SHP77 treated with DMSO at 0.1 percent for 48 hours (cell line): ENCODE results near the gene ARFGAP3.
A peak's percentile ranks its signal among the peaks of the same experiment; 100 is the strongest.
"Not testable (repeated sequence)": the region's sequence is repeated elsewhere in the genome, so short reads cannot be mapped to it uniquely, and the experiment has no call there.

Experiments
- DNase-seq: peaks from one replicate; lab custom pipeline; 2025; lab: John Stamatoyannopoulos, UW

ARFGAP3 gene

DNA sequence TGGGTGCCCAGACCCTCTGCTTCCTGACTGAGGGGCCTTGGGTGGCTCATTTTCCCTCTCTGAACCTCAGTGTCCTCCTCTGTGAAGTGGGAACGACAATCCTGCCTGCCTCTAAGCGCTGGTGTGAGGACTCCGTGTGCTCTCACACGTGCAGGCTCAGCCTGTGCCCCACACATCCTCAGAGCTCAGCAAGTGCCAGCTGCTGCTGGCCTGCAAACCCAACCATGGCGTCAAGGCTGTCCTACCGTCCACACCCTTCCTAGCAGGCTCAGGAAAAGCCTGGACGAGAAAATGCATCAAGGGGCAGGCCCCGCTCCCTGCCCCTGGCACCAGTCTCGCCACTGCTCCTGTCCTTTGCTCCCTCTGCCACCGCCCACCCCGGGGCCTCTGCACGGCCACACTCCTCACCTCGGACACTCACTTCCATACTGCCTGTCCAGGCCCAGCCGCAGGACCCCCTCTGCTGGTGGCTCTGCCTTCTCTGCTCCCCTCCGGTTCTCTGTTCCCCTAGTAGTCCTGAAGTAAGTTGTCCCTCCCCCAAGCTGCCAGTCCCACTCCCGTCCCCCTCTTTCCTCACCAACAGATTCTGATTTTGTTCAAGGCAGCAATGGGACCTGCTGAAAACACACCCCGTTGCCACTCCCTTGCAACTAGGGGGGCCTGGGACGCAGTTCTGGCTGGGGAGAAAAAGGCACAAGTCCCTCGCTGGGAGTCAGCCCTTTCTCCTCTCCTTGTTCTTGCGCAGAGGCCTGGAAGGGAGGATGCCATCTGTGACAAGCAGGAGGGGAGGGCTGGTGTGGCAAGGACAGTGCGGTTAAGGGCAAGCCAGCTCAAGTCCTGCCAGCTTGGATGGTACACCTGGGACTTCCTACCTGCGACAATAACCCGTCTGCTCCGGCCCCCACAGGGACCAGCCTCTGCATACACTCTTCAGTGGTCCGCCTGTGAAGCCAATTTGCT is 62.2 kb downstream of the ARFGAP3 start:
- no peak for DNase-seq

DNA sequence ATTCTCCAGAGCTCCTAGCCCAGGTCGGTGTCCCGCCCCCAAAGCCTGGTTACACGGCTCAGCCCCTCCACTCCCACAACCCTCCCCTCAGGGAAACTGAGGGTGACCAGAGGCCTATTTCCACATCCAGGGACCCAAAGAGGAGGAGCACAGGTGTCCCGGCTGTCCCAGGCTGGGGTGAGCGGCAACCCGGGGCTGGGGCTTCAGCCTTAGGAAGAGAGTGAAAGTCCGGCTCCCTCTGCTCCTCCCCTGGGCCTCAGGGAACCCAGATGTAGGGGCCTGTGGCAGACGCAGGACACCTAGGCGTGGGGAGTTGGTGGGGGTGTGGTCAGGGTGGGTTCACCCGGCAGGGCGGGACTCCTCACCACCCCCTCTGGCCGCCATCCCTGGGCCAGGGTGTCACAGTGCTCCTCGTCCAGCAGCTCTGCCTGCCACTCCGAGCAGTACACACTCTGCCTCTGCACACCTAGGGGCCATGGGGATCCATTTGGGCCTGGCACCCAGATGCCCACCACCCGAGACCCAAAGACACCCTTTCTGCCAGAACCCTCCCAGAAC is 63.1 kb downstream of the ARFGAP3 start:
- no peak for DNase-seq

DNA sequence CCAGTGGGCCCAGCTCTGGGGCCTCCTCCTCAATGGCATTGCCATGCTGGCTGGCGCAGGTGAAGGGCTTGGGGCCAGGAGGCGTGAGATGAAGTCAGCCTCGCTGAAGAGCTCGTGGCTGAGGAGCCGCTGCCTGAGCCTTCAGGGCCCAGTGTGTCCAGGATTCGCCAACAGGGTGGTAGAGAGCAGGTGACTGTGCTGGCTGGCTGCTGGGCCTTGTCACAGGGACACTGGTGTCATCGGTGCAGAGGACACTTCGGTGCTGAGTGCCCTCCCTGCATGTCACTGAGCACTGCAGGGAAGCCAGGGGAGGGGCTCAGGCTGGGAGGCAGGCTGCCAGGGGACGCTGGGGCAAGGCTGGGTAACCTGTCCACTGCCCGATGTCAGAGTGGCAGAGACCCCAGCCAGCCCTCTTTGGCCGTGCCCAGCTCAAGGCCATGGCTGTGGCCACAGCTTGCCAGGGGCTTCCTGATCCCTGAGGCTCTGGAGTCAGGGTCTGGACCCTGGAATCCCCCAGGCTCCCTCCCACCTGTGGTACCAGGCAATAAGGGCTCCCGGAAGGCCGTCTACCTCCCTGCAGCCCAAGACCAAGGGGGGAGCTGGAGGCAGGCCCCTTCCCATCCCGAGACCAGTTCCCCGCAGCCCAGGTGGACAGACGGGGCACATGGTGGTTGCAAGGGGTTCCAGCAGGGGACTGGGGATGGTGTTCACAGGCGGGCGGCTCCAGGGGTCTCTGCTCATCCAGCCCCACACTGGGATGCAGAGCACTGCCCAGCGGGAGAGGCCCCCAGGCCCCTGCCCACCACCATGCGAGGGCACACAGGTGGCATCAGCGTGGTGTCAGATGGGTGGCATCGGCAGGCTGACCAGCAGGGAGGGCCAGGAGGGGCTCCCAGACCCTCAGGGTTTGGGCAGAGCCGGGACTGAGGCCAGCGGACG is 63.9 kb downstream of the ARFGAP3 start:
- peak; percentile 33 for DNase-seq

DNA sequence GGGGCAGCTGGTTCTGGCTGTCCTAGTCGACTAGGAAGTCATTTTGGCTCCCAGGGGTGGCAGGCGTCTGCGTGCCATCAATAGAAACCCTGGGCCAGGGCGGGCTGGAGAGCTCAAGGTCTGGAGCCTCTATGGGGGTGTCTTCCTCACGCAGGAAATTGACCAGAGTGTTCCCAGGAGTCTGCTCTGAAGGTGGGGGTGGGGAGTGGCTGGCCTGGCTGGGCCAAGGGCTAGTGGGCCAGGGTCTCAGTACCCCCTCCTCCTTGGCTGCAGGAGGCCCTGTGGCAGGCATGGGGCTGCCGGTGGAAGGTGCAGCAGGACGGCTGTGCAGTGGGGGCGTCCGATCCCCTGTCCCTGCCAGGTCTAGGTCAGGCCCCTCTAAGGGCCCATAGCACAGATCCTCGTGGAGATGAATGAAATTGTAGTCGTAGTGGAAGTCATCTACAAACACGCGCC is 64.6 kb downstream of the ARFGAP3 start:
- no peak for DNase-seq

DNA sequence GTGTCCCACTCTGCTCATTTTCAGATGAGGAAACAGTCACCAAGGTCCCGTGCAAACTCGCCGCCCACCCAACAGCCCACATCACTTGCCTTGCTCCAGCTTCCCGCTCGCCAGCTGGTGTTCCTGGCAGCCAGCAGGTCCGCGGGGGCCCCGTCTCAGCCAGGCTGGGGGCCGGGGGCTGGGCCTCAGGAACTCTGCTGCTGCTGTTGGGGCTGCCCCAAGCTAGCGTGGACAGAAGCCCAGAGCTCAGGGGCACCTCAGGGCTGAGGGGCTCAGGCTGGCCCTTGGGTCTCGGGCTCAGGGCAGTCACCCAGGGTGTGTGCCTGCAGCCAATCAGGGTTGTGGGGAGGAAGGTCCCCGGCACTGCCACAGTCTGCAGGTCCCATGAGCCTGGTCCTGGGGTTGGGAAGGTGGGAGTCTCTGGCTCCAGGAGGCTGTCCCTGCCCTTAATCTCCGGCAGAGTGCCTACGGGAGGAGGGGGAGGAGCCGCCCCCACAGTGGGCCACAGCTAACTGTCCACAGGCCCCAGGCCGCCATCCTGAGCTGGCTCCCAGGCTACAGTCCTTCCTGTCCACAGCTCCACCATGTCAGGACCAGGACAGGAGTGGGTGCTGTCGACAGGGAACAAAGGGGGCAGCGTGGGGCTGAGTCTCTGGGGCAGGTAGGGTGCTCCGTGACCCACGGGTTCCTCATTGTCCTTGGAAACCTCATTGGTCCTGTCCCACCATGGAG is 65.2 kb downstream of the ARFGAP3 start:
- DNase-seq = no peak

DNA sequence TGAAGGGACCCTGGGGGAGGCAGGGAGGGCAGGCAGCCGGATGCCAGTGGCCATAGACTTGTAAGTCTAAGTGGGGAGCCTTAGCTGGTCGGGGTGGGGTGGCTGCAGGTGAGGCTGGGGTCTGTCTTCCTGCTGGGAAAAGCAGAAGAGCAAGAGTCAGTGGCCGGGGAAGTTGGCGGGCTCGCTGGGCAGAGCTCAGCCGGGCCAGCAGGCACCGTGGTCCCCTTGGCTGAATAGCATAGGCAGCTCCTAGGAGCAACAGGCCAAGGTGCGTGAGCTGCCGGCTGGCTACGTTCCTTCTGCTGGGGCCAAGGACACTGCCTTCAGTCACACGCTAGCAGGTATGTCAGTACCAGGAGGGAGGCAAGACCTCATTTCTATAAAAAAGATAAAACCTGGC is 68.6 kb downstream of the ARFGAP3 start:
- DNase-seq = no peak

DNA sequence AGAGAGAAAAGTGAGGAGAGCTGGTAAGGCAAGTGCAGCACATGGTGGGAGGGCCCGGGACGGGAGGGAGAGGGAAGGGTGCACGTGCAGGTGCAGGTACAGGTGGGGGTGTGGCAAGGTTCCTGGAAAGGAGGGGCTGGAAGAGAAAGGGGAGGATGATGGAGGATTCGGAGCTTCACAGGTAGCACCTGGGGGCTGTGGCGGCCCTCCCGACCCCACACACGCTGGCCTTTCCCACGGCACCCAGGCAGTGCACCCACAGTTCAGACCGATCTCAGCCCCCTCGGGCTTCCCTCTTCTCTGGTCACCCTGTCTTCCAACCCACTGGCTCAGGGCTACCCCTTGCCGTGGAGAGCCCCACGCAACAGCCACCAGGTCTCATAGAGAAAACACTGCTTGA is 69.1 kb downstream of the ARFGAP3 start:
- no peak for DNase-seq

DNA sequence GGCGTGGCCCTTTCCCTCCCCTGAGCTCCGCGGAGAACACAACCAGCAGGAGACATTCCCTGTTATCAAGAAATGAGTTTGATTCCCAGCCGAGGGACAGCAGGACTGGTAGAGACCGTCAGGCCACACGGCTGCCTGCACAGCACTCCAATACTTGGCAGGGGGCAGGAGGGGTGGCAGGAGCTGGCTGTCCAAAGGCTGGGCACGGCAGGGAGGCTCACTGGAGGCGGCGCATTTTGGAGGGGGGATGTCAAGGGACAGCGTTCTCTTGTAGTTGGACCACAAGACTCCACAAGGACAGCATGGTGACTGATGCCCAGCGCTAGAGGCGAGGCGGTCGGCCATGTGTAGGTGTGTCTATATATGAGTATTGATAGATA is 69.7 kb downstream of the ARFGAP3 start:
- DNase-seq = no peak

DNA sequence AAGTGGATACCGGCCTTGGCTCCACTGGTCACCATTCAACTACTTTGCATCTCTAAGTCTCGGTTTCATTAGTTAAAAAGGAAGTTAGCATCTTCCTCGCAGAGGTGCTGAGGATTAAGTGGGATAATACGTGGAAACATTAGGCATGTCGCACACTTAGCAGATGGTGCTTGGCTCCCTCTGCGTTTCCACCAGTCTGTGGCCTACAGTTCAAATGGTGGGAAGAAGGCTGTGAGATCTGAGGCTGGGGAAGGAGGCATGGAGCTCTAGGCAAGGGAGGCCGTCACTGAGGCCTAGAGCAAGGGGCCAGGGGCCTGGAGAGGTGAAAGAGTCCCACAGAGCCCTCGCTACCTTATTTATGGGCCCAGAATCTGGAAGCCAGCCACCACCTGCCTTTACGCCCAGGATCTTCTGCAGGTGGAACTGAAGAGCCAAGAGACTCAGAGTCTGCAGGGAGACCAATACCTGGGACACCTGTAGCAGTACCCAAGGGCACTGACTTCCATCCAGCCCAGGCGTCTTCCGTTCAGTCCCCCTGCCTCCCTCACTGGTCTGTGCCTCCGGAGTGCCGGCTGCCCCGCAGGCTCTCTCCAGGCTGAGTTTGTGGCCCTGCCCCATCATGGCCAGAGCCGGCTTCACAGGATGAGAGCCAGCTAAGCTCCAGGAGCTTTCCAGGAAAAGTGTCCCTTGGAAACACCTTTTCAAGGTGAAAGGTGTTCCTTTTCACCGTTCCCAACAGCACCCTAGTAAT is 70.3 kb downstream of the ARFGAP3 start:
- DNase-seq = no peak

DNA sequence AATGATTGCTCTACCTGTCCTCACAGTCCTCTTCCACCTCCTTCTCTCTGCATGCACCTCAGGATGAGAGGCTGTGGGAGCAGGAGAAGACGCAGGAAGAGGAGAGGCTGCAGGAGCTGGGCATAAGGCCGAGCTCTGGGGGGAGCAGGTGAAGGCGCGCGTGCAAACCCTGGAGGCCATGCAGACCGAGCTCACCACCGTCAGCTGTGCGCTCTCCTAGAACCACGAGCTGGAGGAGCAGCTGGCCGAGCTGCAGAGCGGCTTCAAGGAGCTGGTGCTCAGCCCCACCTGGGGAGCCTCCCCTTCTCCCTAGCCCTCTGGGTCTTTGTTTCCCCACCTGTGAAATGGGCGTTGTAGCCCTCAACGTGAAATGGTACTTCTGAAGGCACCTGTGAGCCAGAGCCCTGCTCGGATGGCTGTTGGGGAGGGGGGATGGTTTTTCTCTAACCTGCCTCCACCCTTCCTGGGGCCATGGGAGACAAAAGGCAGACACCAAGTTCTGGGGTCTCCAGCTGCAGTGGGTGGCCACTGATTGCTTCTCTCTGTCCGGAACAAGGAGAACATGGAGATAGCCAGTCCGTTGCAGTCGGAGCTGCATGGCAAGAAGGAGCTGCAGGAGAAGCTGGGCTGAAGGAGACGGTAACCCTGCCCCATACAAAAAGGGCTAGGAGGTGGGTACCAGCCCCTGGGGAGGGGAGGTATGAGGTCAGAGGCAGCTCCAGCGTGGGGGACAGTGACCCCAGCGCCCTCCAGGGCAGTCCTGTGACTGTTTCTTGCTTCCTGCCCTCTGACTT is 71.2 kb downstream of the ARFGAP3 start:
- no peak for DNase-seq

DNA sequence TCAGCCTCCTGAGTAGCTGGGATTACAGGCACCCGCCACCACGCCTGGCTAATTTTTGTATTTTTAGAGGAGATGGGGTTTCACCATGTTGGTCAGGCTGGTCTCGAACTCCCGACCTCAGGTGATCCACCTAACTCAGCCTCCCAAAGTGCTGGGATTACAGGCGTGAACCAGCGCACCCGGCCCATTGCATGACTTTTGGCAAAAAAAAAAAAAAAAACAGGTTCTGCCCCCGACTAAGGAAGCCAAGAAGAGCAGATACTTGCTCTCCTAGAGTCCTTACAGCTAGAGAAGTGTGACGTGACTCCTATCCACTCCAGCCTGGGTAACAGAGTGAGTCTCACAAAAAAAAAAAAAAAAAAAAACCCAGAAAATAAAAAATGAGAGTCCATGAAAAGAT is 74.8 kb downstream of the ARFGAP3 start:
- DNase-seq = not testable (repeated sequence)

DNA sequence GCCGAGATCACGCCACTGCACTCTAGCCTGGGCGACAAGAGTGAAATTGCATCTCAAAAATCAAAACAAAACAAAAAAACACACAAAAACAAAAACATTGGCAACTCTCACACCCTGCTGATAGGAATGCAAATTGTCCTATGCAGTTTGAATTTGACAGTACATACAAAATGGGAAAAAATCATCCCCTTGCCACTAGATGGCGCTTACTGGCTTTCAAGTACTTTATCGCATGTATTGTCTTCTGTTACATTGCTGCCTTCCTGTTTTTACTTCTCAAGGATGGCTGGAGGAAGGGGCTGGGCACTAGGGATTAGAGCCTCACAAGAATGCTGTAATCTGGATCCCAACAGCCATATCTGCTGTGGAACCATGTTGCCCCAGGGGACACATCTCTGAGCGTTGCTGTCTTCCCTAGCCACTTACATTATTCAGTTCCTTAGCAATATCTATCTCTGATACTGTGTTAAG is 77.0 kb downstream of the ARFGAP3 start:
- DNase-seq = peak; percentile 74

DNA sequence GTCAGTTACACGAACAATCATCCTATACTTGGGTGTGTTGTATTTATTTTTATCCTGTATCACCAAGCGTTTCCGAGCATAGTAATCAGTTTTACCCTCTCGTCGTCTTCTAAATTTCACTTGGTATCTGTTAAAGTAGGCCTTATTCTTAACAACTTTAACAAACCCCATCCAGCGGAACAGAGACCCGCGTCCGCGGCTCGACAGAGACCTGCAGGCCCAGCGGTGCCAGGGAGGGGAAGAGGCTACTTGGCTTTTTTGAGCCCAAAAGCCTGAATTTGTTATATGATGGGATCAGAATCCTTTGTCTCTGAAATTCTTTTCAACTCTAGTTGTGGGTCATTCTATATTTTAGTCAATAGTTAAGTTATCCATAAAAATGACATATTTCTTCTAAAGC is 79.9 kb downstream of the ARFGAP3 start:
- DNase-seq = no peak

DNA sequence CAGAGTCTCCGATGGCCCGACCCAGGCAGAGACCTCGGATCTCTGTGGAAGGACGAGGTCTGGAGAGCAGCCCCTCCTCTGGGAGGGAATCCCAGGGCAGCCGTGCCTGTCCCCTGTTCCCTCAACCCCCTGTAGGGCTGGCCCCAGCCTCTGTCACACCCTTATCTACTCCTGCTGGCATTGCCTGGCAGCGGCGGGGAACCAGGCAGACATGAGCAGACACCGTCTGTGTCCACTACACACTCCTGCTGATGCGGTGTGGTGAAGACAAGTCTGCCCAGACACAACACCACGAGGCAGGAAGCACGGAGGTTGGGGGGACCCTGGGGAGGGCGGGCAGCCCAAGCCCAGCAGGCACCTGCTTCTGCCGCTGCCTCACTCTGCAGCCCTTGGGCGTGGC is 83.9 kb downstream of the ARFGAP3 start:
- peak; percentile 64 for DNase-seq

DNA sequence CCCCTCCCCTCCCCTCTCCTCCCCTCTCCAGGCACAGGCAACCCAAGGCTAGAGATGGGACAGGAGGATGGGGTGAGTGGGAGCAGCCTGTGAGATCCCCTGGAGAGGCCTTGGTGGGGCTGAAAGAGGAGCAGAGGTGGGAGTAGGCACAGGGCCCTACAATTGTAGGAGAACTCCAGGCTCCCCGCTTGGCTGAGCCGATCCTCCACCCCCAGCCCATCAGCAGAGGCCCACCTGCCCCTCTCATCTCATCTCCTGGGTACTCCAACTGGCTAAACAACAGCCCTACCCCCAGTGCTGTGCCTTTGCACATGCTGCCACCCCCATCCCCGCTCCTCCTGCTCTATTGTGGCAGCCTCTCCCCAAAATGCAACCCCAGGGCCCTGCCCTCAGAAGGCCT is 84.4 kb downstream of the ARFGAP3 start:
- peak; percentile 9 for DNase-seq

DNA sequence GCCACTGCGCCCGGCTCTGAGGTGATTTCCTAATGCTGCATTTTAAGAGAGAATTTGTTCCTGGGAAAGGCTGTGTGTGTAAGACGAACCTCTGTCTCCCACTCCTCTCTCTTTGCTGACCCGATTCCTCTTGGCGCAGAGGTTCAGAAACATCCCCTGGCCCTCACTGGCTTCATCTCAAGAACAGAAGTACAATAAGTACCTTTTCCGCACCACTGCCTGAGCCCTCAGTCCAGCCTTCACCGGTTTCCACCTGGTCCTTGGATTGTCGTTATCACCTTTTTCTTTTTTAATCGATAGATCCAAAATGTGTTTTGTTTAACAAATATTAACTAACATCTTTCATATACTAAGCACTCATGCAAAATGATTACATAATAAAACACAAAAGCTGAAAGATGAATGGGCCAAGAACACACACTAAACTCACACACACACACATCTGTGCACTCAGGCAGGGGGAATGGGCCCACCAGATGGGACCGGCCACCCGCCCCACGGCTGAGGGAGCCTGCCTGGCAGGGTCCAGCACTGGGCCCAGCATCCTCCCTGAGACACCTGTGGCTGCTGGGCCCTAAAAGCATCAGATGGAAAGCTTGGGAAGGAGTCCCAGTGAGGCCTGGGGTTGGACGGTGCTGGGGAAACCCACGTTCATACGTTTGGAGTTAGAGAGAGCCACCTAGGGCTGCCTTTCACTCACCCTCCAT is 86.0 kb downstream of the ARFGAP3 start:
- no peak for DNase-seq

DNA sequence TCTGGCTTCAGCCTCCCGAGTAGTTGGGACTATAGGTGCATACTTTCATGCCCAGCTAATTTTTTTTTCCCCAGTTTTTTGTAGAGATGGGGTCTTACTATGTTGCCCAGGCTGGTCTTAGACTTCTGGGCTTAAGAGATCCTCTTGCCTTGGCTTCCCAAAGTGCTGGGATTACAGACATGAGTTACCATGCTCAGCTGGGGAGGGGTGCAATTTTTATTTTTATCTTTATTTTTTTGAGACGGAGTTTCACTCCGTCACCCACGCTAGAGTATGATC is 86.7 kb downstream of the ARFGAP3 start:
- no peak for DNase-seq

DNA sequence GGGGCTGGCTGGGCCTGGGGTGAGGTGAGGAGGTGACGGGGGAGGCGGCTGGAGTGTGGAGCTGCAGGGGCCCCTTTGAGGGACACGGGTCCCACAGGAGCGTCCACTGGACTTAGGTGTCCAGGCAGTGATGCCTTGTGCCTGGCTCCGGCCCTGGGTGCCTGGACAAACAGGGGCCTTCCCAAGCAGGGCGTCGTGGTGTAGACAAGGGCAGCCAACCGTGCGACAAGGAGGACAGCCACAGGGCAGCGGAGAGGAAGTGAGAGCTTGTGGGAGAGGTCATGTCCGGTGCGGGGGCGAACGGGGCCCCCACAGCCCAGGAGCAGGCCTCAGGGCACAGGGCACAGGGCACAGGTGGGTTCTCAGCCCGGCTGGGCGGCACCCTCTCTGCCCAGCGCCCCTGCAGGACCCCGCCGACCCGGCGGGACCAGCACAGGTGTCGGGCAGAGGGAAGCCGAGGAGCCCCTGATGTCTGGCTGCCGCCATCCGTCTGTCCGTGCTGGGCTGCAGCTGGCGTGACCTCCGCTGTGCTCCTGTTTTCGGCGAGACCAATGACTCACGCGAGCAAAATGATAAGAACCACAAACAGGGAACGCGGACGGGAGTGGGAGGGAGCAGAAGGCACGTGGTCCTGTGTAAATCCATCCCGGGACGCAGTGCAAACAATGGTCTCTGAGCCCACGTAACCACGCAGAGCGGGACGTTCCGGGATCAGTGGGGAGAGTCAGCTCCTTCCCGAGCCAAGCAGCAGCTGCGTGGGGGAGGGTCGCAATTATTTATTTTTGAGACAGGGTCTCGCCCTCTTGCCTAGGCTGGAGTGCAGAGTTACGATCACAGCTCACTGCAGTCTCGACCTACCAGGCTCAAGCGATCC is 87.3 kb downstream of the ARFGAP3 start:
- DNase-seq = no peak

DNA sequence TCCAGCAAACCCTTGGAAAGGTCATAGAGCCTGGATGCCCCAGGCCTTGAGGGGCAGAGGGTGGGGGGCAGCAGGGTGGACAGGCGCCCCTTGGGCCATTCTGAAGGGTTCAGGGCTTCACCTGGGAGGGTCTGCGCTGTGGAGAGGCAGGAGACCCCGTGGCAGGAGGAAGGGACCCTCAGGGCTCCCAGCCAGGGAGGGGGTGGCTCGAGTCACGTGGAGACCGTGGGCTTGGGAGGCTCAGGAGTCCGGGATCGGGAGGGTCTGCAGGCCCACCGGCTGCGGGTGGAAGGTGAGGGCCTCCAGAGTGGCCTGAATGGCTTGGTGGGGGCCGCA is 87.9 kb downstream of the ARFGAP3 start:
- no peak for DNase-seq
